Neural cell (in vitro differentiated cells): ENCODE results near the gene STRIP1. TPM values are rescaled to one million over a fixed set of nuclear protein-coding genes. Genes with fewer than 3 reads are reported as not detected.

Source experiments
- H2AFZ ChIP-seq: fragments of 200-600, 300-800 bp; sonication (generic), shearing (Covaris generic); 2 replicates; pipeline ENCODE4 v1.6.0; 2014; ENCODE audit warnings: low read depth, mild to moderate bottlenecking, antibody characterized with exemption, low read length, moderate library complexity
- H3F3A ChIP-seq: fragments of 200-600 bp; shearing (Covaris generic); 2 replicates; pipeline ENCODE4 v1.6.1; 2016; ENCODE audit warnings: mild to moderate bottlenecking, moderate library complexity, mixed read lengths, antibody characterized with exemption, low read length; ENCODE audit not compliant: insufficient read depth, poor library complexity, severe bottlenecking
- H3K27ac ChIP-seq: fragments of 200-600, 300-800 bp; sonication (generic), shearing (Covaris generic); 2 replicates; pipeline ENCODE4 v1.5.1; 2014; ENCODE audit warnings: mild to moderate bottlenecking, low read length, moderate library complexity
- H3K27me3 ChIP-seq: fragments of 300-800, 200-600 bp; sonication (generic), shearing (Covaris generic); 2 replicates; pipeline ENCODE4 v1.6.0; 2014; ENCODE audit warnings: mild to moderate bottlenecking, low read depth, low read length, moderate library complexity; ENCODE audit not compliant: insufficient read depth
- H3K36me3 ChIP-seq: fragments of 300-800, 200-600 bp; sonication (generic), shearing (Covaris generic); 2 replicates; pipeline ENCODE4 v1.5.1; 2014; ENCODE audit warnings: mild to moderate bottlenecking, antibody characterized with exemption, low read length, moderate library complexity; ENCODE audit not compliant: insufficient read depth
- H3K4me2 ChIP-seq: fragments of 300-800, 200-600 bp; sonication (generic), shearing (Covaris generic); 2 replicates; pipeline ENCODE4 v1.6.0; 2014; ENCODE audit warnings: mild to moderate bottlenecking, low read length
- H3K4me3 ChIP-seq: fragments of 300-800, 200-600 bp; sonication (generic), shearing (Covaris generic); 2 replicates; pipeline ENCODE4 v1.5.1; 2014; ENCODE audit warnings: mild to moderate bottlenecking, low read length, moderate library complexity
- H3K79me2 ChIP-seq: fragments of 200-600 bp; shearing (Covaris generic); replicated peaks from 2 replicates; pipeline ENCODE4 v1.6.0; 2014; ENCODE audit warnings: mild to moderate bottlenecking, low read length, moderate library complexity; ENCODE audit not compliant: insufficient read depth
- H3K9ac ChIP-seq: fragments of 300-800, 200-600 bp; sonication (generic), shearing (Covaris generic); 2 replicates; pipeline ENCODE4 v1.6.1; 2016; ENCODE audit warnings: mild to moderate bottlenecking, low read length, mixed read lengths
- H3K9me2 ChIP-seq: fragments of 200-600 bp; shearing (Covaris generic); 2 replicates; pipeline ENCODE4 v1.6.1; 2016; ENCODE audit warnings: mild to moderate bottlenecking, low read length, mixed read lengths; ENCODE audit not compliant: insufficient read depth
- H3K9me3 ChIP-seq: fragments of 200-600, 300-800 bp; sonication (generic), shearing (Covaris generic); 2 replicates; pipeline ENCODE4 v1.6.1; 2016; ENCODE audit warnings: mild to moderate bottlenecking, mixed run types, low read length, moderate library complexity, mixed read lengths
- H4K20me1 ChIP-seq: fragments of 200-600 bp; shearing (Covaris generic); 2 replicates; pipeline ENCODE4 v1.6.1; 2016; ENCODE audit warnings: mild to moderate bottlenecking, mixed run types; ENCODE audit not compliant: insufficient read depth
- EP300 ChIP-seq: fragments of 450-650 bp; conservative IDR thresholded peaks from 2 replicates; pipeline ENCODE4 v1.6.1; 2014; ENCODE audit warnings: antibody characterized with exemption, mild to moderate bottlenecking, moderate library complexity; ENCODE audit not compliant: poor library complexity, severe bottlenecking
- EZH2 ChIP-seq: fragments of 200-600, 300-800 bp; shearing (Covaris generic), sonication (generic); IDR thresholded peaks from 2 replicates; pipeline ENCODE4 v1.6.1; 2014; ENCODE audit warnings: antibody characterized with exemption, low read length, borderline replicate concordance, mild to moderate bottlenecking; ENCODE audit not compliant: insufficient read depth, poor library complexity, severe bottlenecking
- MXI1 ChIP-seq: fragments of 450-650 bp; conservative IDR thresholded peaks from 2 replicates; pipeline ENCODE4 v1.6.1; 2014; ENCODE audit warnings: antibody characterized with exemption, mild to moderate bottlenecking; ENCODE audit not compliant: poor library complexity, severe bottlenecking
- POLR2AphosphoS5 ChIP-seq: IDR thresholded peaks from 2 replicates; pipeline ENCODE4 v1.6.1; 2012
- RAD21 ChIP-seq: fragments of 450-650 bp; conservative IDR thresholded peaks from 2 replicates; pipeline ENCODE4 v1.6.1; 2014; ENCODE audit warnings: antibody characterized with exemption, mild to moderate bottlenecking, moderate library complexity
- SMC3 ChIP-seq: fragments of 450-650 bp; conservative IDR thresholded peaks from 2 replicates; pipeline ENCODE4 v1.6.1; 2014; ENCODE audit warnings: antibody characterized with exemption, mild to moderate bottlenecking, moderate library complexity; ENCODE audit not compliant: poor library complexity
- TAF1 ChIP-seq: IDR thresholded peaks from 2 replicates; pipeline ENCODE4 v1.6.1; 2012; ENCODE audit warnings: low read depth
- polyA plus RNA-seq: library from polyadenylated mRNA; depleted of rRNA; stranded (reverse); fragments of >200 nt; gene quantifications from 2 replicates; pipeline ENCODE4 v1.2.3, GENCODE V29; 2014
- TF ChIP-seq, protein P1 (sequence below): fragments of 450-650 bp; IDR thresholded peaks from 2 replicates; pipeline ENCODE4 v1.5.1; 2014; ENCODE audit warnings: antibody characterized with exemption, mild to moderate bottlenecking, moderate library complexity; ENCODE audit not compliant: poor library complexity, severe bottlenecking
- TF ChIP-seq, protein P2 (sequence below): IDR thresholded peaks from 2 replicates; pipeline ENCODE4 v1.6.1; 2012; ENCODE audit warnings: borderline replicate concordance

STRIP1 gene
- polyA plus RNA-seq, 1 donor from 2014 or later = 178 TPM

DNA sequence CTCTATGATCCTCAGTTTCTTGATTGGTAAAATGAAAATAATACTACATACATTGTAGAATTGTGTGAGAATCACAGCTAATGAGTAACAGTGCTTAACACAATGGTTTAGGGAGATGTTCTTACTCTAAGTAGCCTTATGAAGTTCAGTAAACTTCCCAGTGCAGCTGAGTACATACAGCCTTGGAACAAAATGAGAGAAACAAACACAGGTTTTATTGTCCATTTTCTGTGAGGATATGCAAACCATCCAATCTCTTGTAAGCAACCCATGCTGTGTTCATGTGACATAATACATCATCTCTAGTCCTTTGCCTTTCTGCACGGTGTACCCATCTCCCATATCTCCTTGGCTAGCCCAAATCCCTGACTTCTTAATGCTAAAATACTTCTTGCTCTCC, 14.7 kb upstream of the STRIP1 start:
- no peaks in the 10 kb centered on the region for H4K20me1 ChIP-seq
- no peaks in the 10 kb centered on the region for H3K79me2 ChIP-seq
- no peak overlapping the region for H3K9ac ChIP-seq
- no peak overlapping the region for H2AFZ ChIP-seq
- H3F3A ChIP-seq = no peaks in the 10 kb centered on the region
- no peak overlapping the region for H3K27ac ChIP-seq
- no peaks in the 10 kb centered on the region for H3K27me3 ChIP-seq
- TF ChIP-seq RAD21 (no peak), MXI1 (no peak), TAF1 (no peak), POLR2AphosphoS5 (no peak)
- H3K9me3 ChIP-seq = no peaks in the 10 kb centered on the region
- peaks cover 20% of the 10 kb centered on the region for H3K36me3 ChIP-seq
- no peak overlapping the region for H3K4me2 ChIP-seq
- no peak overlapping the region for H3K4me3 ChIP-seq
- H3K9me2 ChIP-seq = no peaks in the 10 kb centered on the region

DNA sequence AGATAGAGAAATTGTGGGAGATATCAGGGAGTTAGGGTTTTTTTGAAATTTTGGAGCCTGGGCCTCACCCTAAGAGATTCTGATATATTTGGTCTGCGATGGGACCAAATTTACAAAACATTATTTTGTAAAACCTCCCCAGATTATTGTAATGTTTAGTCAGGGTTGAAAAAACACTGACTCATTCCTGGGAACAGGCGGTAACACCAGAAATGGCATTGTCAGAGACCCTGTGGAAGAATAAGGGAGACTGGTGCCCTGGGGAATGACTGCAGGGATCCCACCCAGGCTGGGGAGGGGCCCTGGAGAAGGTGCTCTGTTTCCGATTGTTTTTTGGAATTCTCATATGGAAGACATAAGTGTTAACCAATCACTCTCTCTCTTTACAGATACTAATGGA, 13.1 kb upstream of the STRIP1 start:
- no peaks in the 10 kb centered on the region for H3K9me2 ChIP-seq
- no peak overlapping the region for H3K27ac ChIP-seq
- H3F3A ChIP-seq = no peaks in the 10 kb centered on the region
- H2AFZ ChIP-seq = no peak overlapping the region
- H3K9ac ChIP-seq = no peak overlapping the region
- no peaks in the 10 kb centered on the region for H3K9me3 ChIP-seq
- H4K20me1 ChIP-seq = no peaks in the 10 kb centered on the region
- TF ChIP-seq SMC3 (no peak), EZH2 (no peak), MXI1 (no peak), RAD21 (no peak), TAF1 (no peak)
- TF ChIP-seq, protein P1, sequence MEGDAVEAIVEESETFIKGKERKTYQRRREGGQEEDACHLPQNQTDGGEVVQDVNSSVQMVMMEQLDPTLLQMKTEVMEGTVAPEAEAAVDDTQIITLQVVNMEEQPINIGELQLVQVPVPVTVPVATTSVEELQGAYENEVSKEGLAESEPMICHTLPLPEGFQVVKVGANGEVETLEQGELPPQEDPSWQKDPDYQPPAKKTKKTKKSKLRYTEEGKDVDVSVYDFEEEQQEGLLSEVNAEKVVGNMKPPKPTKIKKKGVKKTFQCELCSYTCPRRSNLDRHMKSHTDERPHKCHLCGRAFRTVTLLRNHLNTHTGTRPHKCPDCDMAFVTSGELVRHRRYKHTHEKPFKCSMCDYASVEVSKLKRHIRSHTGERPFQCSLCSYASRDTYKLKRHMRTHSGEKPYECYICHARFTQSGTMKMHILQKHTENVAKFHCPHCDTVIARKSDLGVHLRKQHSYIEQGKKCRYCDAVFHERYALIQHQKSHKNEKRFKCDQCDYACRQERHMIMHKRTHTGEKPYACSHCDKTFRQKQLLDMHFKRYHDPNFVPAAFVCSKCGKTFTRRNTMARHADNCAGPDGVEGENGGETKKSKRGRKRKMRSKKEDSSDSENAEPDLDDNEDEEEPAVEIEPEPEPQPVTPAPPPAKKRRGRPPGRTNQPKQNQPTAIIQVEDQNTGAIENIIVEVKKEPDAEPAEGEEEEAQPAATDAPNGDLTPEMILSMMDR = no peak
- TF ChIP-seq, protein P2, sequence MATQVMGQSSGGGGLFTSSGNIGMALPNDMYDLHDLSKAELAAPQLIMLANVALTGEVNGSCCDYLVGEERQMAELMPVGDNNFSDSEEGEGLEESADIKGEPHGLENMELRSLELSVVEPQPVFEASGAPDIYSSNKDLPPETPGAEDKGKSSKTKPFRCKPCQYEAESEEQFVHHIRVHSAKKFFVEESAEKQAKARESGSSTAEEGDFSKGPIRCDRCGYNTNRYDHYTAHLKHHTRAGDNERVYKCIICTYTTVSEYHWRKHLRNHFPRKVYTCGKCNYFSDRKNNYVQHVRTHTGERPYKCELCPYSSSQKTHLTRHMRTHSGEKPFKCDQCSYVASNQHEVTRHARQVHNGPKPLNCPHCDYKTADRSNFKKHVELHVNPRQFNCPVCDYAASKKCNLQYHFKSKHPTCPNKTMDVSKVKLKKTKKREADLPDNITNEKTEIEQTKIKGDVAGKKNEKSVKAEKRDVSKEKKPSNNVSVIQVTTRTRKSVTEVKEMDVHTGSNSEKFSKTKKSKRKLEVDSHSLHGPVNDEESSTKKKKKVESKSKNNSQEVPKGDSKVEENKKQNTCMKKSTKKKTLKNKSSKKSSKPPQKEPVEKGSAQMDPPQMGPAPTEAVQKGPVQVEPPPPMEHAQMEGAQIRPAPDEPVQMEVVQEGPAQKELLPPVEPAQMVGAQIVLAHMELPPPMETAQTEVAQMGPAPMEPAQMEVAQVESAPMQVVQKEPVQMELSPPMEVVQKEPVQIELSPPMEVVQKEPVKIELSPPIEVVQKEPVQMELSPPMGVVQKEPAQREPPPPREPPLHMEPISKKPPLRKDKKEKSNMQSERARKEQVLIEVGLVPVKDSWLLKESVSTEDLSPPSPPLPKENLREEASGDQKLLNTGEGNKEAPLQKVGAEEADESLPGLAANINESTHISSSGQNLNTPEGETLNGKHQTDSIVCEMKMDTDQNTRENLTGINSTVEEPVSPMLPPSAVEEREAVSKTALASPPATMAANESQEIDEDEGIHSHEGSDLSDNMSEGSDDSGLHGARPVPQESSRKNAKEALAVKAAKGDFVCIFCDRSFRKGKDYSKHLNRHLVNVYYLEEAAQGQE = no peak
- H3K36me3 ChIP-seq = peaks cover 20% of the 10 kb centered on the region
- H3K27me3 ChIP-seq = no peaks in the 10 kb centered on the region
- no peak overlapping the region for H3K4me2 ChIP-seq
- H3K4me3 ChIP-seq = no peak overlapping the region
- H3K79me2 ChIP-seq = no peaks in the 10 kb centered on the region

DNA sequence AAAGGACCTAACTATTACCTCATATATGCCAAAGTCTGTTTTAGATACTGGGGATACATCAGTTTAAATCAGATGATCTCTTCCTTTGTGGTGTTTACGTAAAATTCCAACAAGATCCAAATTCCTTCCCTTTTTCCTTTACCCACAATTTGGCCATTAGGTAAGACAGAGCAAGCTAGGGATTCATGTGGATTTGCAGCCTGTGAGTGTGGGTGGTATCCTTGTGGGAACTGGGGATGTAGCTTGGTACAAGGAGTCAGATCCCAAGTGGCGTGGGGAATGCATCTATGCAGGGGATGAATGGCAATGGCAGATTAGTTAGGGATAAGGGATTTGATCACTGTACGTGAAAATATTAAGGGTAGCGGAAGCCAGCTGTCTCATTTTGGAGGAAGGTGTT, 9.8 kb upstream of the STRIP1 start:
- Histone ChIP-seq H3K79me2 (no peaks in the 10 kb centered on the region), H3K4me2 (no peak overlapping the region), H3K27me3 (no peaks in the 10 kb centered on the region), H3K9ac (no peak overlapping the region), H4K20me1 (no peaks in the 10 kb centered on the region), H3K9me2 (no peaks in the 10 kb centered on the region), H2AFZ (no peak overlapping the region), H3K9me3 (no peaks in the 10 kb centered on the region), H3F3A (no peaks in the 10 kb centered on the region), H3K4me3 (no peak overlapping the region), H3K27ac (no peak overlapping the region), H3K36me3 (peaks cover 2% of the 10 kb centered on the region)
- TF ChIP-seq TAF1 = no peak
- TF ChIP-seq POLR2AphosphoS5 = no peak
- no peak for TF ChIP-seq MXI1
- TF ChIP-seq EP300 = no peak
- TF ChIP-seq, protein P1 = no peak
- no peak for TF ChIP-seq EZH2
- no peak for TF ChIP-seq RAD21
- no peak for TF ChIP-seq SMC3
- TF ChIP-seq, protein P2 = no peak
